B cell (primary cell): ENCODE measurements around the gene FBN1. TPM values are rescaled to one million over a fixed set of nuclear protein-coding genes. Genes with fewer than 3 reads are reported as not detected.

Experiments used
- ATAC-seq: fragments of 200-7000 bp; cut with Tn5 transposase; one replicate; pipeline ENCODE4 v1.10.0; 2021; ENCODE audit warnings: low read depth, mild to moderate bottlenecking, moderate number of reproducible peaks, moderate library complexity
- CTCF ChIA-PET: fragments of 350-600 bp; sonication (Branson Sonifier 250); formaldehyde crosslinking; loops from one replicate; lab custom pipeline; 2021; ENCODE audit warnings: antibody characterized with exemption, inconsistent platforms; lab: Charles Lee
- POLR2A ChIA-PET: fragments of 350-600 bp; sonication (Branson Sonifier 250); formaldehyde crosslinking; loops from one replicate; lab custom pipeline; 2021; ENCODE audit warnings: antibody characterized with exemption; lab: Charles Lee
- DNase-seq: peaks from one replicate; pipeline ENCODE4 v3.0.0; 2013
- H2AFZ ChIP-seq: 2 replicates; pipeline ENCODE4 v1.6.1; 2012; ENCODE audit warnings: mild to moderate bottlenecking, low read depth, low read length; ENCODE audit not compliant: insufficient read depth, poor library complexity, severe bottlenecking
- H3K27ac ChIP-seq, 2 donors: 1 replicate in 1 of 2; 2 replicates in 1 of 2; pipeline ENCODE4 v1.5.1; 2012 to 2013; ENCODE audit warnings: low read length in 2 of 2, mild to moderate bottlenecking in 2 of 2, moderate library complexity in 1 of 2
- H3K27me3 ChIP-seq, 4 experiments: fragments of 200-600 bp in 1 of 4; sonication (generic) in 1 of 4; replicated peaks in 1 of 4; 1 replicate in 2 of 4; 2 replicates in 2 of 4; pipeline versions ENCODE4 v1.6.1 to v1.7.0; 2013 to 2016; ENCODE audit warnings: low read length in 3 of 4, mild to moderate bottlenecking in 2 of 4, mixed read lengths in 1 of 4, moderate library complexity in 1 of 4; ENCODE audit not compliant: insufficient read depth in 4 of 4, control insufficient read depth in 3 of 4; ENCODE audit errors: control extremely low read depth in 1 of 4
- H3K36me3 ChIP-seq, 2 experiments: replicated peaks in 1 of 2; 1 replicate in 1 of 2; 2 replicates in 1 of 2; pipeline versions ENCODE4 v1.6.1 to v1.7.1; 2013; ENCODE audit warnings: low read length in 1 of 2; ENCODE audit not compliant: insufficient read depth in 2 of 2, control insufficient read depth in 1 of 2; ENCODE audit errors: control extremely low read depth in 1 of 2, extremely low read depth in 1 of 2
- H3K4me1 ChIP-seq, 2 donors: fragments of 200-600 bp in 1 of 2; sonication (generic) in 1 of 2; 1 replicate in 1 of 2; 2 replicates in 1 of 2; pipeline versions ENCODE4 v1.5.1 to v1.6.1; 2013 to 2017; ENCODE audit warnings: low read length in 2 of 2; ENCODE audit not compliant: control insufficient read depth in 2 of 2, insufficient read depth in 2 of 2
- H3K4me2 ChIP-seq: replicated peaks from 2 replicates; pipeline ENCODE3; 2012; ENCODE audit warnings: mild to moderate bottlenecking, low read depth, low read length; ENCODE audit not compliant: poor library complexity, severe bottlenecking
- H3K4me3 ChIP-seq, 5 experiments: fragments of 200-600 bp in 1 of 5; sonication (generic) in 1 of 5; 1 replicate in 3 of 5; 2 replicates in 2 of 5; pipeline versions ENCODE4 v1.5.1 to v1.7.0; 2011 to 2016; ENCODE audit warnings: low read length in 4 of 5, mild to moderate bottlenecking in 4 of 5, low read depth in 2 of 5, control low read depth in 1 of 5, moderate library complexity in 1 of 5; ENCODE audit not compliant: insufficient read depth in 1 of 5; ENCODE audit errors: control extremely low read depth in 1 of 5, extremely low read depth in 1 of 5
- H3K79me2 ChIP-seq: fragments of 200-600 bp; sonication (generic); one replicate; pipeline ENCODE4 v1.6.0; 2016; ENCODE audit warnings: low read length; ENCODE audit not compliant: control insufficient read depth, insufficient read depth
- H3K9ac ChIP-seq: fragments of 200-600 bp; sonication (generic); 2 replicates; pipeline ENCODE4 v1.6.1; 2017; ENCODE audit warnings: mild to moderate bottlenecking, low read length, moderate library complexity
- H3K9me3 ChIP-seq, 3 donors: one replicate each; pipeline versions ENCODE4 v1.6.1 to v1.7.1; 2013; ENCODE audit warnings: low read length in 2 of 3; ENCODE audit not compliant: control insufficient read depth in 2 of 3, insufficient read depth in 1 of 3; ENCODE audit errors: control extremely low read depth in 1 of 3
- H4K20me1 ChIP-seq: 2 replicates; pipeline ENCODE4 v1.6.0; 2012; ENCODE audit warnings: mild to moderate bottlenecking, low read length; ENCODE audit not compliant: insufficient read depth, control insufficient read depth, poor library complexity, severe bottlenecking
- H3K27ac Mint-ChIP-seq: one replicate; pipeline ENCODE4 v1.8.0; 2021; ENCODE audit warnings: mixed read lengths
- H3K27me3 Mint-ChIP-seq: one replicate; pipeline ENCODE4 v1.8.0; 2021; ENCODE audit warnings: mixed read lengths
- H3K4me1 Mint-ChIP-seq: one replicate; pipeline ENCODE4 v1.8.0; 2021; ENCODE audit warnings: mixed read lengths
- H3K4me3 Mint-ChIP-seq: one replicate; pipeline ENCODE4 v1.8.0; 2021; ENCODE audit warnings: mixed read lengths
- H3K9me3 Mint-ChIP-seq: one replicate; pipeline ENCODE4 v1.8.0; 2022; ENCODE audit warnings: mixed read lengths; ENCODE audit not compliant: insufficient read depth
- CTCF ChIP-seq: fragments of 200-600 bp; IDR thresholded peaks from one replicate; pipeline ENCODE4 v1.8.0; 2022; ENCODE audit warnings: antibody characterized with exemption, mild to moderate bottlenecking
- EZH2 ChIP-seq: IDR thresholded peaks from 2 replicates; pipeline ENCODE4 v1.6.1; 2012; ENCODE audit warnings: borderline replicate concordance, low read depth, mild to moderate bottlenecking, moderate library complexity, low read length; ENCODE audit not compliant: insufficient read depth, poor library complexity, severe bottlenecking
- WGBS: methylation state at CpG from one replicate; pipeline ENCODE4 v1.1.5; 2013; ENCODE audit warnings: missing lambda C conversion rate; ENCODE audit not compliant: insufficient coverage; 5-methylcytosine and 5-hydroxymethylcytosine counted together
- intact Hi-C: fragments of 100-400 bp; cut with micrococcal nuclease; formaldehyde crosslinking; loops from one replicate; pipeline ENCODE4 v1.10.0; 2022
- polyA plus RNA-seq: library from polyadenylated mRNA; depleted of rRNA; stranded (reverse); fragments of >200 nt; gene quantifications from 2 replicates; pipeline ENCODE4 v1.2.3, GENCODE V29; 2012
- total RNA-seq, 2 donors: library from RNA; stranded (reverse); fragments of 120-200 nt in 1 of 2; gene quantifications; 1 replicate in 1 of 2; 2 replicates in 1 of 2; pipeline versions ENCODE4 v1.2.3 to v1.2.4, GENCODE V29; 2013 to 2022

The FBN1 gene
- total and polyA plus RNA-seq, 2 donors (not counting 1 experiment from before 2014, with no cell fraction given), result 0.15 to 0.25 TPM

- Histone ChIP-seq H3K9me3 (no peaks in the 10 kb centered on the region), H3K9ac (no peak overlapping the region), H3K4me1 (no peaks in the 10 kb centered on the region), H3K36me3 (no peaks in the 10 kb centered on the region), H3K4me2 (no peak overlapping the region), H3K27ac (no peak overlapping the region), H2AFZ (no peak overlapping the region), H3K79me2 (no peaks in the 10 kb centered on the region), H3K27me3 (no peaks in the 10 kb centered on the region), H4K20me1 (no peaks in the 10 kb centered on the region), H3K4me3 (no peak overlapping the region)
- POLR2A ChIA-PET, result no interaction called here
- DNase-seq (no peak), ATAC-seq (no peak)
- Mint-ChIP-seq H3K27me3 (no peaks in the 10 kb centered on the region), H3K4me1 (no peaks in the 10 kb centered on the region), H3K27ac (no peak overlapping the region), H3K4me3 (no peak overlapping the region), H3K9me3 (no peaks in the 10 kb centered on the region)
- CTCF ChIA-PET, result no interaction called here
- TF ChIP-seq CTCF, result no peak
- TF ChIP-seq EZH2, result no peak
- WGBS, result no CpG with 5 or more reads among the region's 2 CpGs
- intact Hi-C loops, result no loop called here
Observed at GRCh38 chr15:48527517-48527916, 118.0 kb downstream of the FBN1 start.

DNA sequence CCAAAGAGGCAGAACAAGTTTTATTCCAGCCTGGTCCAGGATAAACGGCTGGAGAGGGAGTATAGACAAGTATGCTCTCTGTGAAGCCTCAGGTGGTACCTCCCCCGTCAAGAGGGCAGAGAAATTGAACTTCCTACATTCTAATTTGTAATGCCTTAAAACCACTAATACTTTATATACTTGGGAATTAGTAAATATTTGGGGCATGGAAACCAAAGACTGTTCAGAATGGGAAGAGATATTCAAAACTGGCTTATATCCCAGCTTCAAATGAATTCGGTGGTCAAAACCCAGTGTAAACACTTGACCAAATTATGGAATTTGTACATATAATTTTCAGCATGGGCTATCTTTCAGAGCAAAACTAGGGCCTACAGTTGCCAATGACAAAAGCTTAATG, 122.6 kb downstream of the FBN1 start:
- TF ChIP-seq CTCF (no peak), EZH2 (no peak)
- POLR2A ChIA-PET, result no interaction called here
- no peaks in the 10 kb centered on the region for H3K36me3 ChIP-seq

More for the DNA sequence above, 122.6 kb downstream of the FBN1 start:
- H3K4me3 ChIP-seq, result no peak overlapping the region
- DNase-seq (no peak), ATAC-seq (no peak)
- Mint-ChIP-seq H3K27ac (no peak overlapping the region), H3K4me1 (no peaks in the 10 kb centered on the region), H3K27me3 (no peaks in the 10 kb centered on the region), H3K4me3 (no peak overlapping the region), H3K9me3 (no peaks in the 10 kb centered on the region)
- CTCF ChIA-PET, result no interaction called here
- intact Hi-C loops, result no loop called here
- H3K9me3 ChIP-seq, result no peaks in the 10 kb centered on the region
- H3K27me3 ChIP-seq, result no peaks in the 10 kb centered on the region
- WGBS, result no CpG with 5 or more reads among the region's 3 CpGs
- no peak overlapping the region for H3K27ac ChIP-seq
- no peaks in the 10 kb centered on the region for H3K79me2 ChIP-seq
- H3K4me1 ChIP-seq, result no peaks in the 10 kb centered on the region
- no peak overlapping the region for H3K9ac ChIP-seq
- H3K4me2 ChIP-seq, result no peak overlapping the region
- H2AFZ ChIP-seq, result no peak overlapping the region
- no peaks in the 10 kb centered on the region for H4K20me1 ChIP-seq
